D341Med (cell line): ENCODE data around the gene HS1BP3.

Source experiments
- DNase-seq: peaks from one replicate; pipeline ENCODE4 v3.0.0; 2012; ENCODE audit warnings: low spot score

The HS1BP3 gene

DNA sequence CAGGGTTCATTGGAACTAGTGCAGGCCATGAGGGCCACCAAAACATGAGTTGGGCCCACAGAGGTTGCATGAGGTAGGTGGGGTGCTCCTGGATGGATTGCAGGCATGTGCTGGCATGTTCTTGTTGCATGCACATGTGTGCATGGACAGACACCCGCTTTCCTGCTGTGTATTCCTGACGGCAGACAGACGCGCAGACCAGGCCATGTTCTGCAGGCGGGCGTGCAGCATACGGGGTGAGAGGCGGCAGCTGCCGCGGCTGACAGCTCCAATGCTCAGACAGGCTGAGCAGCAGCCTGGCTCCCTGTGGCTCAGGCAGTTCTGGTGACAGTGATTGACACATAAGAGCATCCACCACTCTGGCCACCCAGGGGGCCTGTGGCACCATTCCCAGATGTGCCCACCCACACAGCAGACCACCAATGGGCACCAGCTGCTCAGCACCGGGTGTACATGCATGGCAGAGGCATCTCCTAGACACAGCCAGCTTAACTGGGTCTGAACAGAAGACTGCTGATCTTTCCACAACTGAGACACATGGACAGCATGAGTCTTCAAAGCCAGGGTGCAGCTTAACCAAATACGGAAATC is 21.2 kb downstream of the HS1BP3 start:
- no peak for DNase-seq

DNA sequence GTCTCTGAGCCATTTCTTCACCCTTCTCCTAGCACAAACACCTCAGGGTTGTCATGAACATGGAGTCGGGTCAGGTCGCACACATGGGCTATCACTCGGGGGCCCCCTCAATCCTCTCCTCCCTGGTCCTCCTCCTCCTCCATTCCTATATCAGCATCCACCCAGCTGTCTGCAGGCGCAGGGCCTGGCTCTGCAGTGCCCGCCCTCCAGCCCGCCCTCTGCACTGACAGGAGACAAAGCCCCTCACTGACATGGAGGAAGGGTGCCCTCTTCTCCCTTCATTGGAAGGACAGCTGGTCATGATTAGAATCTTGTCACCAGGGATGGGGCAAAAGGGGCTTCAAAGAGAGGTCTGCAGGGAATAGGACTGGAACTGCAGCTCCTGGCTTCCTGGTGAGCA is 21.7 kb downstream of the HS1BP3 start:
- no peak for DNase-seq

DNA sequence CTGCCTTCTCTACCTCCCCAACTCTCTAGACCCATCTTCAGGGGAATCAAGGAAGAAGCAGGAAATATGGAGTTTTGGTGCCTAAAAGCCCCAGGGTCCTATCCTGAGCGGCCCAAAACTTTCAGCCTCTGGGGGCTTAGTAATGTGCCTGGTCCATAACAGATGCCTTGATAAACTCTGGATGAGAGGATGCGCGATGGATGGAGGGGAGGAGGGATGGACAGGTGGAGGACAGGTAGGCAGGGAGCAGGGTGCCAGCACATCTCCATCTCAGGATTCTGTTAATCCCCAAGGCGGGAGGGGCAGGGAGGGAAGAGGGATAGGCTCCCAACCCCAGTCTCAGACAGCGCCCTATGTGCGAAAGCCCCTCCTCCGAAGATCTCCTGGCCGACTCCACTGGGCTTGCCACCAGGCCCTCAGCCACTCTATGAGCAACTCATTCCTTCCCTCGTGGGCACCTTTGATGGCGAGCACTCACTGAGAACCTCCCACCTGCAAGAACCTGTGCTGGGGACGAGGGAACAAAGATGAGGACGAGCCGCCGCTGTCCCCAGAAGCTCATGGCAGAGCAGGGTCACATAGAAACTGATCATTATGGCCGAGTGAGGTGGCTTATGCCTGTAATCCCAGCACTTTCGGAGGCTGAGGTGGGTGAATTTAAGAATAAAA is 23.1 kb downstream of the HS1BP3 start:
- no peak for DNase-seq

DNA sequence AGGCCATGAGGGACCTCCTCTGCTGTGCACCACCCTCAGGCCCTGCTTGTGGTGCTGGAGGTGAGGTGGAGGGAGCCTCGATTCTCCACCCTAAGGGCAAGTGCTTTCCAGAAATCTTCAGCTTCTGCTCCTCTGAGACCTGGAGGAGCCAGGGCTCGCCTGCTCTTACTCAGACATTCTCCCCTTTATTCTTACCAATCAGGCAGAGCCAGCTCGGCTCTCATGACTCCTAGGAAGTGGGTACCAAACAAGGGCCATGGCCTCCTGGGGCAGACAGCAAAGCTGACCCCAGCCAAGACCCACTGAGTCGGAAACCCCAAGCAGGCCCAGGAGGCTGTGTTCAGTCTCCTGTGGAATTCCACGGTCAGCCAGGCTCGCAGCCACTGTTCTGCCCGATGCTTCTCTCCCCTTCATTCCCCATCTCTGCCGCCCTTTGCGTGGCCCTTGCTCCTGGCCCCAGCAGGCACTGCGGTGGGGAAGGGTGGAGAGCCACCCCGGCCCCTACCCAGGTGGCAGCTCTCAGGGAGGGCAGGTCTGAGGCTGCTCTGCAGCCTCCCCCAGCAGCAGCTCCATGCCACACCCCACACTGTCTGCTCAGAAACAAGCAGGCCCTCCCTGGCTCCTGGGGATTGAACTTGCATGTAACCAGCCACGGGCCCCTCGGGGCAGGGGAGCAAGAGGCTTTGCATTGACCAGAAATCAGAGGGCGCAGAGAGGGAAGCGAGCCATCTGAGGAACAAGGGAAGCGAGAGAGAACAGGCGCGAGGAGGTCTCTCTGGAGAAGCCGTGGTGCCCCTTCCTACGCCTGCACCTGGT is 24.0 kb downstream of the HS1BP3 start:
- DNase-seq = no peak

DNA sequence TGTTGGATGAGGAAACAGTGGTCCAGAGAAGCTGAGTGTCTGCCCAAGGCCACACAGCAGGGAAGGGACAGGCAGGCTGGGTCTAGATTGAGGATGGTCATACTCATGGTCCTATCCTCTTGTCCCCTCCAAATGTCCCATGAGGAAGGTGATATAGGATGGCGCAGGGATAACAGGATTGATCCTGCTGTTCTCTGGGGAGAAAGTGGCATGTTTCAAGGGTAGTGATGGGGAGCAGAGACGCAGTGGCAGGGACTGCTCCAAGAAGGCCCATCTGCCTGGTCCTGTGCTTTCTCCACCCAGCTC is 24.6 kb downstream of the HS1BP3 start:
- no peak for DNase-seq

DNA sequence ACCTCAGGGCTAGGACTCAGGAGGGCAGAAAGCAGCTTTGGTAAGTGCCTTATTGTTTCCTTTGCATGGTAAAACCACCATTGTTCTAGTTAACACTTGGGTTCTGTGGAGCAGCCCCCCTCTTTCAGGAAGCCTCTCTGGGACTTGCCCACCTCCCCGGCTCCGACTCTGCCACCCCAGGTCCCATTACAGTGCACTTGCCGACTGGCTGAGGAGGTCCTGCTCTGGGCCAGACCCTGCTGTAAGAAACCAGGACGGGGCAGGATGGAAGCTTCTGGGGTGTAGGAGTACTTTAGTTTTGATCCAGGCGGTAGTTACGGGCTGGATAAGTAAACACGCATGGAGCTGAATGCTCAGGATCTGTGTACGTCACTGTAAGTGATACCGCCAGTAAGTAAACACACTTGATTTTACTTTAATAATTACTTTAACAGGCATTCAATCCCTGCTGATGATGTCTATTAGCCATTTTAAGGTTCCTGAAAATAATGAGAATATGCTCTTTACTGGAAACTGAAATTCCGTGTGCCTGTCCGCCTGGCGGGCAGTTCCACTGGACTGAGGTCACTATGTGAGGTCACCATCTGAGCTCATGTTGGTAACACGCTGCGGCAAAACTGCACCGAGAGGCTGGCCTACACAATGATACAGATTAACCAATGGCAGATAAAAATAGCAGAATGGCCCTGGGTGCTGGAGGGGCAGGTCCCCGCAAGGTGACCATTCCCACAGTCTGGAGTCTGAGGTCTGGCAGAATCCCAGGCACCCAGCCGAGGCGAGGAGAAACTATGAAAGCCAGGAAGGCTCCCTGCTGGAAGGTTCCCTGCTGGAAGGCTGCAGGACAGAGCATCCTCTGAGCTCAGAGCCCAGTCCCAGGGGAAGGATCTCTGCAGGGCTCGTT is 25.2 kb downstream of the HS1BP3 start:
- no peak for DNase-seq

DNA sequence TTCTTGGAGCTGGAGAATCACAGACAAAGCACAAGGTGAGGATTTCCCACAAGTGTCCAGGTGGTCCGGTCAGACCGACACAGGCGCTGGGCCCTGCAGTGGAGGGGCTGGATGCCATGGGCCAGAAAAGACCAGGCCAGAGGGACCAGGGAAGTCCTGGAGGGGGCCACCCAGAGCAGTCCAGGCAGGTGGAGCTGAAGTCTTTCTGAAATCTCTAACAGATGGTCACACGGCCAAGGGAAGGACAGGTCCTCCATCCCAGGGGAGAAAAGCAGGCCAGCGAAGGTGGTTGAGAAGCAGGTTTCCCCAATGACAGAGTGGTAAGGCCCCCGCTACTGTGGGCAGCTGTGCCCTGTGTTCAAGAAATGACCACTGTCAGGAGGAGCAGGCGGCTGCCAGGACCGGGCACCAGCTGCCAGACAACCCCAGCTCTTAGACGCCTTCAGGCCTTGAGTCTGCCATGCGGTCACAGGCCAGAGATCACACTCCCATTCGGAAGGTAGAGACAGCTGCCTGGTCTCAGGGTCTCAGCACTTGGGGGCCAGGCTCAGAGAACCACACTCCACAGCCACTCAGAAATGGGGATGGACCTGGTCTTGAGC is 25.9 kb downstream of the HS1BP3 start:
- DNase-seq = no peak

DNA sequence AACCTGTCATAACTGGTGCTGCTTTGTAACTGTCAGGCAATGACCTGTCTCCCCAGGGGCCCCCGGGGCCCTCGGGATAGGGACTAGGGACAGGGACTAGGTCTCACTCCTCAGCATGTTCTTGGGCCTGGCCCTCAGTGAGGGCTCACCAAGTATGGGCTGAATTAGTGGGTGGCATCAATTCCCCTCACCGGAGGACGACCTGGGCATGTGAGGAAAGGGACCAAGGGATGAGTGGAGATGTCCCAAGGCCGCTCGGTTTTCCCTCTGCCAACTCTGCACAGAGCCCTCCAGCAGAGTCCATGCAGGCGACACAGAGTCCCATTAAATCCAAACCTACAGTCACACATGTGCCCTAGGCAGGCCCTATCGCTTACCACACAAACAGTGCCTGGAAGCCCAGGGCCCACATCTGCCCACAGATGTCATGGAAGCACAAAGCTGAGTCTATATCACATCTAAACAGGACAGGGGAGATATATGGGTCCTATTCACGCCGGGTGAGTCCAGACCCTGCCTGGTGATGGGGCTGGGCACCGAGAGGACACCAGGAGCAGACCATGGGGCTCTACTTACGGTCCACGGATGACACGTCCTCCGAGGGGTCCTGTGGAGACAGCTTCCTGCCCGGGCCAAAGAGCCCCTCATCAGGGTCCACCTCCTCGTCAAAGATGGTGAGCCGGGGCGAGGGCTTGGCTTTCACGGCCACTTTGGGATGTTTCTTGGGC is 26.6 kb downstream of the HS1BP3 start:
- no peak for DNase-seq

DNA sequence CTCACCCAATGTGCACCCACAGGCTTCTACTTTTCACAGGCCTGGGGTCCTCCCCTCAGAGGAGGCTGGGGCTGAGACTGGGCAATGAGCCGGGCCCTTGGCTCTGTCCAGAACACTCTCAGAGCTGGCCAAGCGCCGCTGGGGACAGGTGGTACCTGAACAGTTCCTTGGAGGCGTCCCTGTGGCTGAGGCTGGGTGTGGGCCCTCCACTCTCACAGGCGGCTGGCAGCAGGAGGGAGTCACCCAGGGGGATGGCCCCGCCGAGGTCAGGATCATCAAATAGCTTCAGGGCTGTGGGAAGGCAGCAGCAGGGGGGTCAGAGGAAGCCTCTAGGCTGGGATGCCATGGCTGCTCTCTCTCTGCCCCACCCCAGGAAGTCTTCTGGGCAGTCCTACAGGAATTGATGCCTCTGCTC is 27.1 kb downstream of the HS1BP3 start:
- DNase-seq = no peak

DNA sequence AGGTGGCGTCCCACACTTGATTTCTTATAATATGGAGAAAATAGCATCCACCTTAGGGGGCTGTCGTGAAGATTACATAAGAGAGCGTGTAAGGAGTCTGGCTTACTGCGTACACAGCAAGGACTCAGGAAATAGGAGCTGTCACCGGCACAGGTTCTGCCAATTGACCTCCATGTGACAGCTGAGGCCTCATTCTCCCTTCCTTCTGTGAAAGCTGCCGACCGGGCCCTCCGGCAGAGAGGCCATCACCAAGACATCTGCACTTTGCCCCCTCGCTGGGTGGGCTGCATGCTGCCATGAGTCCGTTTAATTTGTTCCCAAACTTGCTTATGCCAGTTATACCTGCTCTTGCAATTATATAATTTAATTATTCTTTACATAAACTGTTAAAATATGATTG is 27.7 kb downstream of the HS1BP3 start:
- DNase-seq = no peak

DNA sequence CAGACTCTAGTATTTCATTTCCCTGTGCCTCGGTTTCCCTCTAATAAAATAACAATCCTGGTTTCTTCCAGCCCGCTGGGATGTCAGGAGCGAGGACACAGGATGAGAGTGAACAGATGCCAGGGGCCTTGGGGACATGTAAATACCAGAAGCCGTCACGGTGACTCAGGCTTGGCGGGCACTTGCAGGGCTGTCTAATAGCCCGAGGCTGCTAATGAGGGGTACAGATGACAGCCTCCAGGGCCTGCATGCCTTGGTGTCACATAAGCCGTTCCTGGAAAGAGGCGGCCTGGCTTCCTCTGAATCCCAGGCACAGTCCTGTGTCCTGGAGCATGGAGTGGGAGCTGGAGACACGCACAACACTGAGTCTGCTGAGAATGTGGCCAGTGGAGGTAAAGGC is 28.2 kb downstream of the HS1BP3 start:
- DNase-seq = peak; percentile 84

DNA sequence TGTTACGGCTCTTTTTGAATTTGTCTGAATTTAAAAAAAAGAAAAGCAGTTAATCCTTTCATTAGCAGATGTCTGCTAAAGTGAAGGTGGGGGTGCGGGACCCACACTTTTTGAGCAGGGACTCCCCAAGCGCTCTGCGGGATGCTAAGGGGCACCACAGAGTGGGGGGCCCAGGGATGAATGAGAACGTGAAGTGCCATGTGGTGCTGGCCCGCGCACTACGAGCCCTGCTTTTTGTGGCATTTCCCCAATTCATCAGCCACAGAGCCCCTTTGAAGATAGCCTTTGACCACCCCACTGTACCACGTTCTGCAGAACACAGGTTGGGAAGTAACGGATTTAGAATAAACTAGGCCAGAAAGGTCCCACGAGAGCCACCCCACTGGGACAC is 28.6 kb downstream of the HS1BP3 start:
- no peak for DNase-seq

DNA sequence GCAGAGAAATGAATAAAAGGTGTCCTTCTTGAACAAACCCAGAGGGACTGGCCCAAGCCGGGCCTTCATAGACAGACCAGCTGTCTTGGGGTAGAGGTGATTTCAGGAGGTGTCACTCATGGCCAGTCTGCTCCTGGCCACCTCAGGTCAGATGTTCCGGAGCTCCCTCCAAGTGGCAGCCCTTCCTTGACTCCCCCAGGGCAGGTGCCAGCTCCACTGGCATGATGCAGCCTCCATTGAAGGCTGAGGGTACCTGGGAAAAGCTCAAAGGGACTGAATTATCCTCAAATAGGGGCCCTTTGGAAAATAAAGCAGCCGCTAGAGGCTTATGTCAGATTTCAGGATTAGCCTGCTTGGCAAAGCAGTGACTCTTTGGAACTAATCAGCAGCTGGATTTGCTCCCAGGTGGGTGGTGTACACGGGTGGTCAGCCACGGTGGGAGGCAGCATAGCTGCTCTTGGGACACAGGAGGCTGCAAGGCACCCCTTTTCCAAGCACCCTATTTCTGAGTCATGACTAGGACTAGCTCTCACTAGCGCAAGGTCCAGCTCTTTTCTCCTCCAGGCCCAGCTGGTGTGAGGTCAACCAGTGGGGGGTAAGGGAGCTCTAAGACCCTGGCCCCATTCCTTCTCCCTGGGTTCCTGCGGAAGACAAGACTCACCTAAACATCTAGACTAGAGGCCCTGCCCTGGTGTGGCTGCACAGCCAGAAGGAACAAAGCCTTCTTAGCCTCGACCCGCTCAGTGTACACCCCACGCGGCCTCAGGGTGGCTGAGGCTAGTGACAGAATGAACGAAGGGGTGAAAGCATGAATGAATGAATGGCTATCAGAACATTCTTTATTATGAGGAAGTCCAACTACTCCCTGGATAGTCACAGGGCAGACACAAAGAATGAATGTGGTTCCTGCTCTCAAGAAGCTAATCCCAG is 29.3 kb downstream of the HS1BP3 start:
- peak; percentile 51 for DNase-seq

DNA sequence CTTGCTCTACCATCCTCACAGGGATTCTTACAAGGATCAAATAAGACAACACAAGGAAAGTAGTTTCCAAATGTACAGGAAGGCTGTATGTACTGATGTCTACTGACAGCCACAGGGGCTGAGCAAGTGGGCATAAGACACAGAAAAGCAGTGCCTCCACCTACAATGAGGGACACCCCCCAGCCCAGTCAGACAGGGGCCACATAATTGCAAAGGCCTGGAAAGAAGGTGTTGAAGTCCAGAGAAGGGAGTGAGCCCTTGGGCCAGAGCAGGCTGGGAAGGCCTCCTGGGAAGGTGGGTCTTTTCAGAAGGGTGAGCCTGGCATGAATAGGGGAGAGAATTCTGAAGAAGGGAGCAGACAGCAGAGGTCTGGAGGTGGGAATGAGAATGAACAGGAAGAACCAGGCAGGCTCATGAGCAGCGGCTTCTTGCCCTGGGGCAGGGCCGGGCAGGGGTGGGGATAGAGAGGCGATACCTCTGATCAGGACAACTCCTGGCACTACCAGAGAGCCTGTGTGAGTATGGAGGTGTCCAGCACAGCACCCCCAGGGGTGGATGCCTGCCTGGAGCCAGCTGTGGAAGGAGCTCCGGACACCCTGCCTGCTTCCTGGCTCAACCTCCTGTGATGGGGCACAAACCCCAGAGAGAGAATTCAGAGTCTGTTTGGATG is 30.1 kb downstream of the HS1BP3 start:
- DNase-seq = no peak

DNA sequence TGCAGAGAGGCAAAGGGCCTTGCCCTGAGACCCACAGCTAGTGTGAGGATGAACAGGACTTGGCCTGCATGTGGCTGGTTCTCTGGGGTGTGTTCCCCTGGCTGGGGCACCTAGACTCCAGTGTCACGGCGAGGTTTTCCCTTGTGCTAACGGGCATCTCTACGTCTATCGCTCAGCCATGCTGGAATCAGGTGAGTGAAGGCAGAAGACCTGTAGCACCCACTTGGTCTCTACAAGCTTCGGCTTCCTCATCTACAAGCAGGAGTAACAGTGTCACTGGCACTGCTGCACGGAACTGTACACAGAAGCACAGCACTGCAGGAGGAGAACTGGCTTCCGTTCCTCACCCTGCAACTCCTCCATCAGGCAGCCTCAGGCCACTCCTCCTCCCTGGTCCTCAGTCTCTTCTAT is 30.6 kb downstream of the HS1BP3 start:
- DNase-seq = no peak

DNA sequence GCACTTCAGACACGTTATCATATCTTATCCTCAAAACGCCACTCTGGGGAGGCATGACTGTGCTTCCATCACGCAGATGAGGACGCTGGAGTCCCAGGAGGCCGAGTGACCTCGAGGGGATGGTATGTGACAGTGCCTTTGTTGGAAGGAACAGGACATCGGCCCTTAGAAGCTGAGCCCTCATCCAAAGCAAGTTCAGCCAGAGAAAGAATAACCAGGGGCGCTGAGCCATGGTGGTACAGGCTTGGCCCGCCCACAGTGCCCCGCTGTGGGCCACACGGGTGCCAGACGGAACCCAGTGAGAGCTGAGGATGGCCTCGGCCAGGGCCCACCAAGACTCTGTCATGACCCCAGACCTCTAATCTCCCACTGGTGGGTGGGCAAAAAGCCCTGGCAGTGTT is 31.3 kb downstream of the HS1BP3 start:
- no peak for DNase-seq

DNA sequence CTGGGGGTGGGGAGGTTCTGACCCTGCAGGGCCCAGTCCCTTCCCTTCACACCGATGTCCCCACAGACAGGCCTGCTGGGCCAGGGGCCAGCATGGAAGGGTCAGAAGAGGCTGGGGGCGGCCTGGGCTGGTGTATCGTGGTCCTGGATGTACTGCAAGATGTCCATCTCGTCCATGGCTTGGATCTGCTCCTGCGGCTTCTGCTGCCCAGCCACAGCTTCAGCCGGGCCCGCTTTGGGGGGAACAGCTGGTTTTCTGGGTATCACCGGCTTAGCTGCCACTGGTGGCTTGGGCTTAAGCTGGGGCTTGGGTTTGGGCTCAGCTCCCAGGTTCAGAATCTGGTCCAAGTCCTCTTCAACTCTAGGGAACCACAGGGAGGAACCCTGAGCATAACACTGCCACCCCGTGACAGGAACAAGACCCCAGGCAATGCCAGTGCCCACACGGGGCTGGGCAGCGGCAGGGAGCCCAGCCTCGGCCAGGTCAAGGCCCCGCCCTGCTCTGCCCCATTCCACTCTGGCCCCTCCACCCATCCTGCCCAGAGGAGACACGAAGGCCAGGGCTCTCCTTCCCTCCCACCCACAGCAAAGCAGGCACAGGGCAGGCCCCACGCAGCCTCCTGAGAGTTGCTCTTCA is 31.9 kb downstream of the HS1BP3 start:
- DNase-seq = no peak

DNA sequence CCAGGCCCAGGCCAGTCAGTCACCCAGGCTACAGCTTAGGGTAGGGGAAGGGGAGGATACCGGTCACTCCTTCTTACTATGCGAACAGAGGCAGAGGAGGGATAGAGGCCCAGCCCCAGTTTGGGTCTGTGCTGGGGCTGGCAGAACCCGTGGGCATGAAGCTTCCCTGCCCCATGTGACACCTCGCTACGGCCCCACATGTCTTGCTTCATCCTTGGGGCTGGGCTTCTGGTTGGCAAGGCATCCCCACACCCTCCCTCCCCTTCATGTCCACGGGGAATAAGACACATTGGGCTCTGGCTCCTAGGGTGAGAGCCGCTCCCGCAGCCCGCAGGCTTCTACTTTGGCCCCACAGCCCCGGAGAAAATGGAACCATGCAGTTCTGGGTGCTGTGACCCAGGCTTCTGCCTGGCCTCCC is 32.4 kb downstream of the HS1BP3 start:
- DNase-seq = no peak

DNA sequence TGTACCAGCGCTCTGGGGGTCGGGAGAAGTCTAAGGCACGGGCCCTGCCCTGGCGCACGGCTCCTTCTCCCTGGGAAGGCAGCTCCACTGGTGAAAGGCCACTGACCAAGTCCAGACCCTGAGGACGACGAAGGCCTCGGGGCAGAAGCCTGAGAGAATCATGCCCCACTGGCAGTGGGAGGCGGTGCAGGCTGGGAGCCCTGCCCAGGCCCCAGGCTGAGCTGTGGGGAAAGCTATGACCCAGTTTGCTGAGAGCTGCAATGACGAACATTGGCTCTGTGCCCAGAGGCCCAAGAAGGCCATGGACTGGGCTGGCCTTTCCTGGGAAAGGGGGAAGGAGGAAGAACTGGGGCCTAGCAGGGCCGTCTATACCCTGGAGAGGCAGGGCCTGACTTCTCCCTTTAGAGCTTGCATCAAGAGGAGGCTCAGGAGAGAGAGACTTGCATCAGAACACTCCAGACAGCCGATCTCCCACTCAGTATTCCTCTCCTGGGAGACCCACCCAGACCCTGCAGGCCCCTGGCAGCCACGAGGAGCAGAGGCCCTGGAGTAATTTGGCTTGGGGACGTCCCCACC is 32.9 kb downstream of the HS1BP3 start:
- peak; percentile 52 for DNase-seq
